Eye (tissue), 1 donor: ENCODE results near the gene UGT1A9.

Experiments used
- DNase-seq: peaks from one replicate; pipeline ENCODE4 v3.0.0-alpha.2; 2015

Gene UGT1A9

GRCh38 chr2:233801357-233802131, 129.8 kb downstream of the UGT1A9 start:
- no peak for DNase-seq

DNA sequence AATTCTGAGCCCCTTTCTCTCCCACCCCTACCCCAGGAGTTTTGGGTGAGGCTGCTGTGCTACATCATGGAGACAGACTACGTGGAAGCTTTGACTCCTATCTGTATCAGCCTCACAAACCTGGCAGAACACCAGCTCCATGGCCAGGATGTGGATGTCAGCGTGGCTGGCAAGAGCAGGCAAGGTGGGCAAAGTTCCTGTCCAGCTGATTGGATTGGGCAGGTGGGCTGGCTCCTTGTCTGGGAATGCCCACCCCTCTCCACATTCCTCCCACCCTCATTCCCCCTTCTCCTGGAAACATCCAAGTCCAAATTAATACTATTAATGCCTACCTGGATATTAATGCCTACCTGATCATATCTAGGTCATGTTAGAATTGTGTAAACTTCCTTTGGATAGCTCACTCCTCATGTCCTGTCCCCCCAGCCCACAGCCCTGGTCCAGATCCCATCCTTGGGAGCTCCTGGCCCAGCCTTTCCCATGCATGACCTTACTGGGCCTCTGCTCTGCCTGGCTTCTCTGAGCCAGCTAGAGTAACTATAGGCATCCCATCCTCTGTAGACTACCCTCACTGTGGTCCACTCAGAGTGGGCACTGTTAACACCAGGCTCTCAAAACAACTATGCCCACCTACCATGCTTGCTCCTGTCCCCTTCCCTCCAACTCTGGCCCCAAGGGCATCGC, 130.6 kb downstream of the UGT1A9 start:
- no peak for DNase-seq

DNA sequence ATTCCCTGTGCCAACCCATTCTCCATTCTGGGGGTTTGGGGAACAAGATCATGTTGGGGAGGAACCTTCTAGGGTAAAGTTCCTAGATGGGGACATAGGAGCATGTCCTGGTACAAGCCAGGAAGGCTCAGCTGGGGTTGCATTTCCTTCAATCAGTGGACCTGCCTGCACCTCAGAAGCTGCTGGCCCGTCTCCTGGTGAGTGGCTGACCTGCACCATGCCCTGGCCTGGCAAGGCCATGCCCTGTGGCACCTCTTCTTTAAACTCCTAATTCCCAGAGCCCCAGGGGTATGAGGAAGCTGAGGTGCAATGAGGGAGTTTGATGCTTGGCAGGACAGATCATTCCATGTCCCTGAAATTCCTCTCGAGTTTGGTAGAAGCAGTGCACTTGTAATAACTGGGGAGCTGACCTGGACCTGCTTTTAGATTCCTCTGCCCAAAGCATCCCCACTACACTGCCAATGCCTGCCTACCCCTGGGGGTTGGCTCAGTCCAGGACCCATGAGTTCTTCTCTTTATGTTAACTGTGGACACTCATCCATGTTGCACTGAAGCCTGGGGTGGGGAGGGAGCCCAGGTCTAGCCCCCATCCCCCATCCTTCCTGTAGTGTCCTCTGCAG, 131.7 kb downstream of the UGT1A9 start:
- DNase-seq: no peak

DNA sequence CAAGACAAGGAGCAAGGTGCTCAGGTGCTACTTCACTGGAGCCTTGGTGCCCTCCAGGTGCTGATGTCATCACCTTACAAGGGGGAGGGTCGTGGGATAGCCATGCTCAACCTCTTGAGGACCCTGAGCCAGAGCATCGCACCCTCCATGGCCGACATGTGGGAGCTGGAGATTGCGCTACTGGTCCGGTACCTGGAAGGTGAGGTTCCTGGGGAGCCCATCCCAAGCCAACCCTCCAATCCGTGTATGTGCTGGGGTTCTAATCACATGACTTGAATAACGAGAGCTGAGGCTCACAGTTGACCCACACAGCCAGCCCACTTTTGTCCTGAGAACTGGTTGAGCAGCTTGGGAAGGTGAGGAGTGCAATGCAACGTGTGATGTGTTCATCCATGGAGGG, 132.3 kb downstream of the UGT1A9 start:
- no peak for DNase-seq

- no peak for DNase-seq
These were observed 135.6 kb downstream of the UGT1A9 start for GRCh38 chr2:233807215-233807865.

DNA sequence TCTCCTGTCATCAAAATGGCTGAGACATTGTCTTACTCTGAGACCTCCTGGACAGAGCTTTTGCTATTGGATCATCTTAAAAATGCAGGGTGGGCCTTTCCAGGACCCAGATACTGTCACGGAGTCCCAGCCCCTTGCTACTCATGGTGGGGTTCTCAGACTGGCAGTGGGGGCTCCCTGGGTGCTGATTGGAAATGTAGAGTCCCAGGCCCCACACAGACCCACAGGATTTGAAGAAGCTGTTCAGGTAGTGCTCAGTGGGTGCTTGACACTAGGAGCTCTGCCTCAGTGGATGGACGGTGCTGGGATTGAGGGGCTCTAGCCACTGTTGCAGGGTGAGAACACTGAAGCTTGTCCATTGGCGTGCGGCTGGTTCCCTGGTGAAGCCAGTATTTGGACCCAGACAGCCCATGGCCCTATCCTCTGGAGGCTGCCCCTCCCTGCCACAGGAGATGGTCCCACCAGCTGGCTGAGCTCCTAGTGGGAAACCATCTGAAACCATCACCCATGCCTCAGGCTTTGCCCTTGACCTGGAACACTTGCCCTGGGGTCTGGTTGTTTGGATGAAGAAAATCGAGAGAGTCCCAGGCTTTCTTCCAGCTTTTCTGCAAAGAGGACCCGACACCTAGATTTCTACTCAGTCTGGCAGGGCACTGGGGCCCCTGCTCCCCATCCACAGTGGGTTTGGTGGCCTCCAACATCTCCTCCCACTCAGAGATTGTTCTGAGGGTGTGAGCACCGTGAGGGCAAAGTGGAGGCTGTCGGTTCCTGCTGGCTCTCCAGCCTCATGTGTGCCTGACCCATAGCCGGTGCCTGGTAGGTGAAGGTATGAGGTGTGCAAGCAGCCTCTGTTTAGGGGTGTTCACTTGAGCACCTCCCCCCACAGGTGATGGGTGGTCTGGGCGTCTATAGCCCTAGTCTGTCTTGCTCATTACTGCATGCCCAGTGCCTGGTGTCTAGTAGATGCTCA, 136.6 kb downstream of the UGT1A9 start:
- DNase-seq: no peak

DNA sequence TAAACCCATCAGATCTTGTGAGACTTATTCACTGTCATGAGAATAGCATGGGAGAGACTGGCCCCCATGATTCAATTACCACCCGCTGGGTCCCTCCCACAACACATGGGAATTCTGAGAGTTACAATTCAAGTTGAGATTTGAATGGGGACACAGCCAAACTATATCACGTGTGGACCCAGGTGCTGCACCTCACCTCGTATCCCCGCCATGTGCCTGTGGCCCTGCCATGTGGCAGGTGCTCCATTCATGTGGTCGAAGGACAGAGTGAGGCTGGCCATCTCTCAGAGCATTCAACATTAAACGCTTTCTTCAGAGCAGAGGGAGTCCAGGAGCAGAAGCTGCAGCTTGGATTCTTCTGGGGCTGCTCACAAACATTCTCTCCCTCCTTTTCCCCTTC, 138.7 kb downstream of the UGT1A9 start:
- DNase-seq: no peak

DNA sequence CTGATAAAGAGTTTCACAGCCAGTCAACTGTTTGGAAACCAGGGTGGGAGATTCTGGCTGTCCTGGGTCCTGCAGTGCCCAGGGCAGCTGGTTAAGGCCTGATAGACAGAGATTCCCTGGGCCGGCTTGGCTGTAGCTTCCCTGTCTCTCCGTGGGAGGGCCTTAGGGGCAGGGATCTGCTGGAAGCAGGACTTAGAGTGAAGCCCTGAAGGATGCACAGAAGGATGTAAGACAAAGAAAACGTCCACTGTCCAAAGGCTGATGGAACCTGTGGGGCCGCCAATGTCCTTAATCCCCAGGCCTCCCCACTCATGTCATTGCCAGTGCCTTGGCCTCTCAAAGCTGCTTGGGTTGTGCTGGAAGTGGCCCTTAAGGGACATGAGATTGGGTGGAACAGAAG, 139.4 kb downstream of the UGT1A9 start:
- no peak for DNase-seq

DNA sequence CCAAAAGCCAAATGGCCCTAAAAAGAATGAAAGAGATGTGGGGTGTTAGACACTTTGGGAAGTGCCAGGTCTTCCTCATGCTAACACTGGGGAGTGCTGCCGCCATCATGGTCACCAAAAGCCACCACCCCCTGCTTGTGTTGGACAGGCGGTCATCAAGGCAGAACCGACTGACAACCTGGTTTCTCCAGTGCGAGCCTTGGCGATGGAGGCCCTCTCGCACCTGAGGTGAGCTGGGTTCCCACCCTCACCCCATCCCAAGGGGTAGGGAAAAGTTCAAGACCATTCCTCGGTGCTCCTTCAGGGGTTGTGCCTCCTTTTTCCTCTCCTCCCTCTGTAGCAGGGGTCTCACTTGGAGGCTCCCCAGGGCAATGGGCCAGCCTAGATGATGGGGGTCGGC, 140.0 kb downstream of the UGT1A9 start:
- DNase-seq: no peak

DNA sequence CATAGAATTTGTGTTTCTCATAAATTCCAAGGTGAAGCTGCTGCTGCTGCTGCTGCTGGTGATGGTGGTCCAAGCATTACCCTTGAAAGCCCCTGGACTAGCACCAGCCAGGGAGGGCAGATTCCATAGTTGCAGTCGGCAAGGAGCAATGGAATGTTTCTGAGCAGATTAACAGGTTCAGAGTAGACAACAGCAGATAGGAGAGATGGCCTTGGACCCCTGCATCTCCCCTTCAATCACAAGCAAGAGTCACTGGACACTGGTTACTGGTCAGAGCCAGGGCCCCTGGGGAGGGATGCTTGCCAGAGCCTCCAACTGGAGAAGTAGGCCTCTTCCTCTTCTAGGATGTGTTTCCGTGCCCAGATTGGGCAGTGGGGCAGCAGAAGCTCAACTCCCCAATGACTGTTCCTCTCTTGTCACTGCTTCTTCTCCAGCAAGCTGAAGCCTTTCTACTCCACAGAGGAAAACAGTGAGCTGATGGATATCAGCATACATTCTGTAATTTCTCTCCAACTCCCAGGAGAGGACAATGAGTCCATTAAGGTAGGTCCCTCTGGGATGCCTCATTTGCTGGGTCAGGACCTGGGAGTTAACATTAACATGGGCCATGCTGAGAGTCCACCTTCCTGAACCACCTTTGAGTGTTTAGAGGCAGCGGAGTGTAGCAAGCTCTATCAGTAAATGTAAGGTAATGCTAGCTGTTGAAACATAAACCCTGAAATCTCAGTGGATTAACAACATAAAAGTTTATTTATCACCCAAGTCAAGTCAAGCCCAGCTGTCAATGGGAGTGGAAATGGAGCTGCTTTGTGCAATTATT, 141.7 kb downstream of the UGT1A9 start:
- peak; percentile 9 for DNase-seq

- DNase-seq: no peak
These were observed 142.5 kb downstream of the UGT1A9 start for GRCh38 chr2:233814056-233814835.

- DNase-seq: no peak
These were observed 144.2 kb downstream of the UGT1A9 start for GRCh38 chr2:233815861-233816260.

DNA sequence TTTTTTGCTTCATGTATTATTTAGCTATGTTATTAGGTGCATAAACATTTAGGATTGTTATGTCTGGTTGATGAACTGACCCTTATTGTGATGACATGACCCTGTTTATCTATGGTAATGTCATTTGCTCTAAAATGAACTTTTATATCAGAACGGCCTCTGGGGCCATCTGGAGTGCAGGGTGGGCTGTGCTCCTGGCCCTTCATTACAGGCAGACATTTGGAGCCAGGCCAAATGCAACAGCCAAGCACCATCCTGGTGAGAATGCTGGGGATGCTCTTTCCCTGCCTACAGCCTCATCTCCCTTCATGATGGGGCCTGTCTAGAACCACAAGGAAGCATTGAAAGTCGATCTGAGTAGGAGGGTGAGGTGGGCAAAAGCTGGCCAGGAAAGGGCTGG, 144.6 kb downstream of the UGT1A9 start:
- DNase-seq: no peak

- DNase-seq: no peak
These were observed 145.1 kb downstream of the UGT1A9 start for GRCh38 chr2:233816771-233817170.

DNA sequence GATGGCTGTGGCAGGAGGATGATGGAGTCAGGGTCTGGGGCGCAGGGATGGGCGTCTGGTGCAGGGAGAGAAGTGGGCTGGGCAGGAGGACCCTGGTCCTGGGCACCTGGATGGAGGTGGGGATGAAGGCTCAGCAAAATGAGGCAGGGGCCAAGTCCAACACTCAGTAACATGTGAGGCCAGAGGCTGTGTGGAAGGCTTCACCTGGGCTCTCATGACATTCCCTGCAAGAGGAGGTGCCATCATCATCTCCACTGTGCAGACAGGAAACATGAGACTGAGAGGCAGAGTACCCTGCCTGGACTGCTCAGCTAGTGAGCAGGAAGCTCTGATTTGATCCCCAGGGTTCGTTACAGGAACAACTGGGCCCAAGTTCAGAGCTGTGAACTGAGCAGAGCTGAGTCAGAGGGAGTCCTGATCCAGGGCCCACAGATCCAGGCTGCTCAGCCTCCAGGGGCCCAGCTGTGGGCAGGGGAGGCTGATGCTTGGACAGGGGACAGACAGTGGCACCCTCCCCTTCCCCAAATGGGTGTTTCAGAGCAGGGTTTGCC, 145.7 kb downstream of the UGT1A9 start:
- DNase-seq: no peak

DNA sequence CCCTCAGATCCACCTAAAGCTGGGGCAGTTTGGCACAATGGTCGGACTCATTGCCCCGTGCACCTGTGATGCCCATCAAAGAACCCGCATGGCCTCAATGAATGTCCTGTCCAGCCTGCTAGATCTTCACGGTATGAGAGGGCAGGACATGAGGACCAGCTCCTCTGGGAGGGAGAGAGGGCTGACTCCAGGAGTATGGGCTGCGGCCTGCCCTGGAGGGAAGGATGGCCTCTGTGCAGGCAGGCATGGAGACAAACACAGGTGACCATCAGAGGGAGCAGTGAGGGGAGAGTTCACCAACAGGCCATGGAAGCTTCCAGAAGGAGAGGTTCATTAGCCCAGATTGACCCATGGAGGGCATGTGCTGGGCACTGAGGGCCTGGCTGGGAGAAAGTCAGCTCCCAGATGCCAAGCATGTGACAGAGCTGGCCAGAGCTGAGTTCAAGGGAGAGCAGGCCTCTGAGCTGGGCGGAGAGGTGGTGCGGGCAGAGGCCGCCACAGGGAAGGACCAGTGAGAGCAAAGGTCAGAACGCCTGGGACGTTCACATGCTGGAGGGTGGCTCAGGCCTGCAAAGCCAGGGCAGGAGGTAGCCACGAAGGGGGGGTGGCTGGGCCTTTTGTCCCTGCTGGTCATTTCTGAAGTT, 146.4 kb downstream of the UGT1A9 start:
- no peak for DNase-seq

DNA sequence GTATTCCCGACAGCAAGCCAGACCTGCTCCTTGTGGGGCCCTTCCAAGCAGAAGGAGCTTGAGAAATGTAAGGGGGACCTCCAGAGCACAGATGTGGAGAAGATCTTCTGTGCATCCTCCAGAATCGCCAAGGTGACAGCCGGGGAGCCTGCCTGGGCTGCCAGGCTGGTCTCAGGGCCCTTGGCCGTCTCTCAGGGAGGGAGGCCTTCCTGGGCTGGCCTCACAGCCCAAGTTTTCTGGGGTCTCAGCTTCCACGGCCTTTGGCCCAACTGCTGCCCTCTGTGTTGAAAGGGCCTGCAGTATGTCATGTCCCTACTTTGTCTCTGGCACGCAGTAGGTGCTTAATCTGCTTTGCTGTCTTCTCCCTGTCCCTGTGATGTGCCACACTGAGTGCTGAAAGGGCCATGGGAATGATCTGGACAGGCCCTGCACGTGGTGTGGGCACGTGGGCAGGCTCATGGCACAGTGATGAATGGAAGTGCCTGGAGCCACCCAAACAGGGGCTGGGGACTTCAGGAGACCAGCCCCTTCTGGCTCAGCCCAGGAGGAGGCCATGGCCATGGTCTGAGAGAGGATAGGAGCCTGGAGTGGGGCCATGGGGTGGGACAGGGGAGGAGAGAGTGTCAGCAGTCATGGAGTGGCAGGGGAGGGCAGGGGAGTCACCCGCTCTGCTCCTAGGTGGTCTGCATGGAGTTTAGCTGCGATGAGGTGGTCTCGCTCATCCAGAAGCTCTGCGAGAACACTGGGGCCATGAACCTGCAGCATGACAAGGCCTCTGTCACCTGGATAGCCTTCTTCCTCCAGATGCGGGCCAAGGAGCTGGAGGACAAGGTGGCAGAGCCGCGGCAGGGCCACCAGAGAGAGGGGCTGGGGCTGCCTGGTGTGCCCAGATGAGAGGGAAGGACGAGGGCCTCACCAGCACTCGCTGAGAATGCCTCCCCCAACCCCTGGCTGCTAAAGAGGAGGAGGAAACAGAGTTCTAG, 147.2 kb downstream of the UGT1A9 start:
- no peak for DNase-seq
